Tibial nerve (tissue), 4 donors: Measurements from ENCODE around the gene NDUFB10.

Source experiments
- EP300 ChIP-seq, 2 donors: sonication (generic); formaldehyde crosslinking; IDR thresholded peaks; one replicate each; pipeline ENCODE4 v1.6.1; 2017; ENCODE audit warnings: antibody characterized with exemption in 2 of 2, mild to moderate bottlenecking in 1 of 2
- POLR2A ChIP-seq, 2 donors: fragments of 450-650 bp; IDR thresholded peaks; one replicate each; pipeline ENCODE4 v1.6.1; 2017; ENCODE audit warnings: antibody characterized with exemption in 2 of 2, mild to moderate bottlenecking in 2 of 2, moderate library complexity in 2 of 2
- TF ChIP-seq, protein P1 (sequence below), 5 experiments: fragments of 200-600 bp in 3 of 5; fragments of 450-650 bp in 2 of 5; sonication (generic) in 3 of 5; IDR thresholded peaks; one replicate each; pipeline ENCODE4 v1.5.1; 2016 to 2019; ENCODE audit warnings: antibody characterized with exemption in 5 of 5, mild to moderate bottlenecking in 3 of 5, moderate library complexity in 2 of 5

DNA sequence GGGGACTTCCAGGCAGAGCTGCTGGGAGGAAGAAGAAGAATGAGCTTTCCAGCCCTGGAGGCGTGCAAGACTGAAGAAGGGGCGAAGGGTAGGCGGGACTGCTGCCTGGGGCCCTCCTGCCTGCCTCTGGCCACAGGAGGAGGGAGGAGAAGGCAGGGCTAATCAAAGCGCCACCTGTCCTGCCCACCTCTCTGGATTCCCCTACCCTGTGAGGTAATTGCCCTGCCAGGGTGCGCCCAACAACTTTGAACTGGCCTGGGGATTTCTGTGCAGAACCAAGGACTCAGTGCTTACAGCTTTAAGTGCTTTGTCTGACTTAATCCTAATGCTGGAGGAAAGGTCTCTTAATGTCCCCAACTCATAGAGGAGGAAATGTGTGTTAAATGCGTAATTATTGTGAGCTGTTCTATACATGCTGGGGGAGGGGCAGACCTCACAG, 22.1 kb downstream of the NDUFB10 start, which contains the start of gene NOXO1:
- TF ChIP-seq, protein P1, sequence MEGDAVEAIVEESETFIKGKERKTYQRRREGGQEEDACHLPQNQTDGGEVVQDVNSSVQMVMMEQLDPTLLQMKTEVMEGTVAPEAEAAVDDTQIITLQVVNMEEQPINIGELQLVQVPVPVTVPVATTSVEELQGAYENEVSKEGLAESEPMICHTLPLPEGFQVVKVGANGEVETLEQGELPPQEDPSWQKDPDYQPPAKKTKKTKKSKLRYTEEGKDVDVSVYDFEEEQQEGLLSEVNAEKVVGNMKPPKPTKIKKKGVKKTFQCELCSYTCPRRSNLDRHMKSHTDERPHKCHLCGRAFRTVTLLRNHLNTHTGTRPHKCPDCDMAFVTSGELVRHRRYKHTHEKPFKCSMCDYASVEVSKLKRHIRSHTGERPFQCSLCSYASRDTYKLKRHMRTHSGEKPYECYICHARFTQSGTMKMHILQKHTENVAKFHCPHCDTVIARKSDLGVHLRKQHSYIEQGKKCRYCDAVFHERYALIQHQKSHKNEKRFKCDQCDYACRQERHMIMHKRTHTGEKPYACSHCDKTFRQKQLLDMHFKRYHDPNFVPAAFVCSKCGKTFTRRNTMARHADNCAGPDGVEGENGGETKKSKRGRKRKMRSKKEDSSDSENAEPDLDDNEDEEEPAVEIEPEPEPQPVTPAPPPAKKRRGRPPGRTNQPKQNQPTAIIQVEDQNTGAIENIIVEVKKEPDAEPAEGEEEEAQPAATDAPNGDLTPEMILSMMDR (IDR thresholded peaks at IDR 0.05) = no peak
- TF ChIP-seq POLR2A (IDR thresholded peaks at IDR 0.05) (no peak), EP300 (IDR thresholded peaks at IDR 0.05) (no peak)
